Prostate gland (tissue), 2 donors: ENCODE data around the gene RIMBP2. TPM values are rescaled to one million over a fixed set of nuclear protein-coding genes. Genes with fewer than 3 reads are reported as not detected.

Experiments used
- DNase-seq: peaks from one replicate; pipeline ENCODE4 v3.0.0-alpha.2; 2019; ENCODE audit warnings: low spot score
- H3K27ac ChIP-seq, 2 donors: fragments of 200-600 bp; sonication (generic); 2 replicates each; pipeline ENCODE4 v1.5.1; 2017 to 2019
- H3K27me3 ChIP-seq: fragments of 200-600 bp; sonication (generic); replicated peaks from 2 replicates; pipeline ENCODE4 v1.5.1; 2019; ENCODE audit not compliant: insufficient read depth
- H3K36me3 ChIP-seq, 2 donors: fragments of 200-600 bp; sonication (generic); 1 replicate in 1 of 2; 2 replicates in 1 of 2; pipeline versions ENCODE4 v1.5.1 to v1.8.1; 2017 to 2019
- H3K4me1 ChIP-seq: fragments of 200-600 bp; sonication (generic); replicated peaks from 2 replicates; pipeline ENCODE4 v1.5.1; 2019
- H3K4me3 ChIP-seq, 2 donors: fragments of 200-600 bp; sonication (generic); 2 replicates each; pipeline ENCODE4 v1.5.1; 2017 to 2019
- H3K9me3 ChIP-seq: fragments of 200-600 bp; sonication (generic); 2 replicates; pipeline ENCODE4 v1.5.1; 2017
- POLR2A ChIP-seq: fragments of 450-650 bp; IDR thresholded peaks from one replicate; pipeline ENCODE4 v1.6.1; 2016; ENCODE audit warnings: antibody characterized with exemption, mild to moderate bottlenecking
- POLR2AphosphoS5 ChIP-seq: sonication (generic); formaldehyde crosslinking; IDR thresholded peaks from one replicate; pipeline ENCODE4 v1.6.1; 2017; ENCODE audit warnings: antibody characterized with exemption
- WGBS: methylation state at CpG from one replicate; pipeline ENCODE4 v1.1.5; 2018; 5-methylcytosine and 5-hydroxymethylcytosine counted together
- intact Hi-C: fragments of 100-400 bp; cut with DNase I; formaldehyde crosslinking; loops from one replicate; pipeline ENCODE4 v1.14.2; 2022
- total RNA-seq, 2 donors: library from RNA; depleted of rRNA; stranded (reverse); fragments of >200 nt; gene quantifications; one replicate each; pipeline ENCODE4 v1.1.0, GENCODE V29; 2016
- TF ChIP-seq, protein P1 (sequence below), 4 experiments: fragments of 200-600 bp in 2 of 4; fragments of 450-650 bp in 2 of 4; sonication (generic) in 2 of 4; IDR thresholded peaks; 1 replicate in 3 of 4; 2 replicates in 1 of 4; pipeline ENCODE4 v1.5.1; 2016 to 2019; ENCODE audit warnings: antibody characterized with exemption in 4 of 4, mild to moderate bottlenecking in 2 of 4, moderate library complexity in 2 of 4

Gene RIMBP2
- total RNA-seq, 2 donors from 2014 or later = 0.96 to 7.0 TPM

DNA sequence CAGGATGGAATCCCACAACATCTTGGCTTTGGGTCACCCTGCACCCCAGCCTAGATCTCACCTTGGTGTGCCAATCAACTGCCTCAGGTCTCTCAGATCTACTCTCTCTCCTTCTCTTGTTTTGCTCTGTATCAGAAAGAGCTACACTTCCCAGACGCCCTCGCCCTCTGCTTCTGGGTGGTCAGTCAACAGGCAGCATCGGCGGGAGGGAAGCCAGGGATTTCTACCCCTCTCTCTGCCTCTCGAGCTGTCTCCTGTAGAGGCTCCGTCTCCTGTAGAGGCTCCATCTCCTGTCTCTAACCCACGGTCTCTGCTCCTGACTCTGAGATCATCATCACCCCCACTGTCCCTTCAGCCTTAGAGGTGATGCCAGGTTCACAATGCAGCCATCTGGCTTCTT, 226.8 kb downstream of the RIMBP2 start:
- no peak for DNase-seq
- WGBS = 95% methylated on average over 7 of the region's 7 CpGs
- Histone ChIP-seq H3K27me3 (no peaks in the 10 kb centered on the region), H3K27ac (no peak overlapping the region), H3K36me3 (no peaks in the 10 kb centered on the region), H3K9me3 (no peaks in the 10 kb centered on the region), H3K4me1 (no peaks in the 10 kb centered on the region), H3K4me3 (no peak overlapping the region)
- TF ChIP-seq, protein P1, sequence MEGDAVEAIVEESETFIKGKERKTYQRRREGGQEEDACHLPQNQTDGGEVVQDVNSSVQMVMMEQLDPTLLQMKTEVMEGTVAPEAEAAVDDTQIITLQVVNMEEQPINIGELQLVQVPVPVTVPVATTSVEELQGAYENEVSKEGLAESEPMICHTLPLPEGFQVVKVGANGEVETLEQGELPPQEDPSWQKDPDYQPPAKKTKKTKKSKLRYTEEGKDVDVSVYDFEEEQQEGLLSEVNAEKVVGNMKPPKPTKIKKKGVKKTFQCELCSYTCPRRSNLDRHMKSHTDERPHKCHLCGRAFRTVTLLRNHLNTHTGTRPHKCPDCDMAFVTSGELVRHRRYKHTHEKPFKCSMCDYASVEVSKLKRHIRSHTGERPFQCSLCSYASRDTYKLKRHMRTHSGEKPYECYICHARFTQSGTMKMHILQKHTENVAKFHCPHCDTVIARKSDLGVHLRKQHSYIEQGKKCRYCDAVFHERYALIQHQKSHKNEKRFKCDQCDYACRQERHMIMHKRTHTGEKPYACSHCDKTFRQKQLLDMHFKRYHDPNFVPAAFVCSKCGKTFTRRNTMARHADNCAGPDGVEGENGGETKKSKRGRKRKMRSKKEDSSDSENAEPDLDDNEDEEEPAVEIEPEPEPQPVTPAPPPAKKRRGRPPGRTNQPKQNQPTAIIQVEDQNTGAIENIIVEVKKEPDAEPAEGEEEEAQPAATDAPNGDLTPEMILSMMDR (IDR thresholded peaks at IDR 0.05) = no peak
- no peak for TF ChIP-seq POLR2A
- no peak for TF ChIP-seq POLR2AphosphoS5
- intact Hi-C loops = no loop called here

DNA sequence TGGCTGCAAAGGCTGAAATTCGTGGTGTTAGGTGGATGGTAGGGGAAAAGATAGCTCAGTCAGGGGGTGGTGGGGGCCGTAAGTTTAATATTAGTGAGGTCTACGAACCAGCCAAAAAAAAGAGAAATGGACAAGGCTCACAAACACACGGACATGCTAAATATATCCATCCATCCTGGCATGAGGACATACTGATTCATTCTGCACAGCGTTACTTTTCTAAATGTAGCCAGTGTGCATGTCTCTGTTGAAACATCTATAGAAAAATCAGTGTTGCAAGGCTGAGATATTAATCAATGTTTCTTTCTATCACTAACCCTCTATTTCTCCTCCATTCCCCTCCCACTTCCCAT, 227.8 kb downstream of the RIMBP2 start:
- intact Hi-C loops = no loop called here
- Histone ChIP-seq H3K4me3 (no peak overlapping the region), H3K4me1 (no peaks in the 10 kb centered on the region), H3K27ac (no peak overlapping the region), H3K27me3 (no peaks in the 10 kb centered on the region), H3K9me3 (no peaks in the 10 kb centered on the region), H3K36me3 (no peaks in the 10 kb centered on the region)
- WGBS = 78% methylated on average over 5 of the region's 5 CpGs
- TF ChIP-seq POLR2A (no peak), POLR2AphosphoS5 (no peak)
- TF ChIP-seq, protein P1 (IDR thresholded peaks at IDR 0.05) = no peak
- no peak for DNase-seq

DNA sequence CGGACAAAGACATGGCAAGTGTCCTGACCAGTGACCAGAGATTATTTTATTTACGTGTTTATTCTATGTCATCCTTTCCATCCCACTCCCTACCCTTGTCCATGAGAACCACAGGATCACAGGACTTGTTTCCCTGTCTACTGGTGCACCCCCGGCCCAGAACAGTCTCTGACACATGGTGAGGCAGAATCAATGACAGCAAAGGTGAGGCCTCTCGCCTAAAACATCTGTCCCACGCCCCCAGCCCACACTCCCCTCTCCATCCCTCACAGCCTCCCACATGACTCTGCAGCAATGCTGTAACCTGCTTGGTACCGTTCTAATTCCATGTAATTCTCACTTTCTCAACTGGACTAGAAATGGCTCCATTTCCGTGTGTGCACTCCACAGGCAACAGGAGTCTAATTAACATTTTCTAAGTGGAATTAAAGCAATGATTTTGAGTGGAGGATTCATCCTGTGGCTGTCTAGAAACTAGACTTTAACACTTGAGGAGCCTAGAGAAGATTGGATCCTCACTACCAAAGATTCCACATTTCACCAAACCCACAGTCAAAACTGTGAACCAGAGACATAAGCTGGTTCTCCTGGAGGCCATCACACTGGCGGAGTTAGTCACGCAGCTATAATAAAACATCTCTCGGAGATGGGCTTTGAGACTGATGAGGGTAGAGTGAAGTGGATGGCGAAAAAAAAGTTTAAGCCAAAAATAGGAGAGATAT, 228.3 kb downstream of the RIMBP2 start:
- 89% methylated on average over 11 of the region's 11 CpGs for WGBS
- H3K36me3 ChIP-seq = no peaks in the 10 kb centered on the region
- intact Hi-C loops = no loop called here
- H3K27ac ChIP-seq = no peak overlapping the region
- DNase-seq = no peak
- H3K4me1 ChIP-seq = no peaks in the 10 kb centered on the region
- no peaks in the 10 kb centered on the region for H3K9me3 ChIP-seq
- TF ChIP-seq POLR2AphosphoS5 = no peak
- no peak overlapping the region for H3K4me3 ChIP-seq
- H3K27me3 ChIP-seq = no peaks in the 10 kb centered on the region

DNA sequence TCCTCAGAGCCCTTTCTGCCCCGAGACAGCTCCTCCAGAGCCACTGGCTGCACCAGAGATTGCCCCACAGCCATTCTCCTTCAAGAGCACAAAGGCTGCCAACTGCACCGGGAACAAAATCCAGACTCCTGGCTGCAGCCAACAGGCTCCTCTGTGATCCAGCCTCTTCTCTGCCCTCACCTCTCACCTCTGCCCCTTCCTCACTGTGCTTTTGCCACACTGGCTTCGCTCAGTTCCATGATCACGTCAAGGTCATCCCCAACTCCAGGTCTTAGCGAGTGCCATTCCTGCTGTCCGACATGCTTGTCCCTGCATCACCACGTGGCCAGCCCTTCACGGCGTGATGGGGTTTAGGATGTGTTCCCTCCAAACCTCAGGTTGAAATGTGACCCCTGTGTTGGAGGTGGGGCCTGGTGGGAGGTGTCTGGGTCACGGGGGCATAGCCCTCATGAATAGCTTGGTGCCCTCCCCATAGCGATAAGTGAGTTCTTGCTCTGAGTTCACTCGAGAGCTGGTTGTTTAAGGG, 229.1 kb downstream of the RIMBP2 start:
- Histone ChIP-seq H3K9me3 (no peaks in the 10 kb centered on the region), H3K4me3 (no peak overlapping the region), H3K4me1 (no peaks in the 10 kb centered on the region), H3K27ac (no peak overlapping the region), H3K27me3 (no peaks in the 10 kb centered on the region), H3K36me3 (no peaks in the 10 kb centered on the region)
- TF ChIP-seq POLR2AphosphoS5 = no peak
- TF ChIP-seq, protein P1 (IDR thresholded peaks at IDR 0.05) = no peak
- no peak for TF ChIP-seq POLR2A
- 92% methylated on average over 12 of the region's 12 CpGs for WGBS
- intact Hi-C loops = no loop called here
- DNase-seq = no peak

DNA sequence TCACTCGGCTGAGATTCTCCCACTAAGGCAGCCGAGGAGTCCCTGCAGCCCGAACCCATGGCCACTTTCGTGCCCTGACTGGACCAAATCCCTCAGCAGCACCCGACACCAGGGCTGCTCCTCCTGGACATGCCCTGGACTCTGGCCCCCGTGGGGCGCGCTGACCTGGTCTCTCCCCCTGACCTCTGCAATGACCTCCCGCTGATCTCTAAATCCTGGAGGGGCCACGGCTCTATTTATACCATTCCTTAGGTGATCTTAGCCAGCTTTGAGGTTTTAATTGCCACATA, 230.0 kb downstream of the RIMBP2 start:
- H3K27ac ChIP-seq = no peak overlapping the region
- TF ChIP-seq, protein P1 (IDR thresholded peaks at IDR 0.05) = no peak
- intact Hi-C loops = no loop called here
- H3K36me3 ChIP-seq = no peaks in the 10 kb centered on the region
- no peaks in the 10 kb centered on the region for H3K4me1 ChIP-seq
- H3K4me3 ChIP-seq = no peak overlapping the region
- no peaks in the 10 kb centered on the region for H3K27me3 ChIP-seq
- no peaks in the 10 kb centered on the region for H3K9me3 ChIP-seq
- DNase-seq = no peak
- WGBS = 79% methylated on average over 10 of the region's 10 CpGs
